ENCODE measurements around the gene HCLS1.
A peak's percentile ranks its signal among the peaks of the same experiment; 100 is the strongest.

HCLS1 gene

DNA sequence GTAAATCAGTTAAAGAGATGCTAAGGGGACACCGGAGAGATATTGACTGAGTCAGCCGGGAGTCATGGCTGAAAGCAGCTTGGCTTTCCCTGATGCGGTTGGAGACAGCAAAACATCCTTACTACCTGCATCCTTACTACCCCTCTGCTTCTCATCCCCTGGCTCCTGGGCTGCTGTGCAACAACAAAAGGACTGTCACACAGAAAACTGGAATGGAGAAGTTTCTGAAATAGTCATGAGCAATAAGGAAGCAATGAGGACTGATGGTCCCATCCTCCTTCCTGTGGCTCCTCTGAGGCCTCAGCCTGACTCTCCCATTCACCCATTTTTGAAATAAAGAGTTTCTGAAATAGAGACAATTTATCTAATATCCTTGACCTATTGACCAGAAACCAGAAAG lies 1.1 kb downstream of the HCLS1 start:
- FAIRE-seq (no peak), DNase-seq (ENCODE audit: insufficient read length, low spot score) (no peak)
- TF ChIP-seq POLR2A (IDR thresholded peaks at IDR 0.05; ENCODE audit: low read depth, low read length) = no peak
- peak; percentile 29; the same call in 1 of the 2 replicates for TF ChIP-seq POLR2AphosphoS5 (IDR thresholded peaks at IDR 0.05; ENCODE audit: low read depth, low read length)

DNA sequence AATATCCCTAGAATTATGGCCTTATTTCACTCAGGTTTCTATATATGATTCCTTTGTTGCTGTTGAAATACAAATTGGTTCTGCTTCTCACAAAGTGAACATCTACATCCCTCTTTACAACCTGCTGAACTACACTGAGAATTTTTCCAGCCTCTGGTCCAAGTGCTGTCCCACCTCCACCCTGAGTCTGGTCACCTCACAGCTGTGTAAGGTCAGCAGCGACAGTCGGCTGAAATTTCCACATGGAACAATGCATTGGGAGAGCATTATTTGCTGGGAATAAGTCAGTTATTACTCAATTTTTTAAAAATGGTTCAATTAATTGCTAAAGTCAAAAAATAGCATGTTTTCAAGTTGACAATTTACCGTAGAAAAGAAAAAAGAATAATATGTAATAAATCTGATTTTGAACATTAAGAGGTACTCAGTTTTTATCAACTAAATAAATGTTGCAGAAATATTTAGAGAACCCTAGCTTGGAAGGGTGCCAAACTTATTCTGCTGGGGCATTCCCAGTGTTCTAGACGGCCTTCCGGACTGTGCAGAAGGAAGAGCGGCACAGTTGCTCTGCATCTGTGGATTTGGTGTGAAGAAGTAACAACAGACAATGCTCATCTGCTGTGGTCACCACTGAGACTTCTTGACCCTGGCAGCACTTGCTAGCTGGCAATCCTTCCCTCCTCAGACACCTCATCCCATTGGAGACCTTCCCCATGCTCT lies 1.8 kb downstream of the HCLS1 start:
- TF ChIP-seq PAX5 (IDR thresholded peaks at IDR 0.05; ENCODE audit: insufficient read depth, low read length, severe bottlenecking) = no peak
- no peak for TF ChIP-seq POLR2AphosphoS5 (IDR thresholded peaks at IDR 0.05; ENCODE audit: low read depth, low read length)
- no peak for TF ChIP-seq SPI1 (IDR thresholded peaks at IDR 0.05; ENCODE audit: low read depth, low read length)
- no peak for TF ChIP-seq TAF1 (IDR thresholded peaks at IDR 0.05; ENCODE audit: low read depth, low read length)
- no peak for TF ChIP-seq POLR2A (IDR thresholded peaks at IDR 0.05; ENCODE audit: low read depth, low read length)
- no peak for TF ChIP-seq POU2F2 (IDR thresholded peaks at IDR 0.05; ENCODE audit: low read depth, low read length)
- FAIRE-seq = no peak

DNA sequence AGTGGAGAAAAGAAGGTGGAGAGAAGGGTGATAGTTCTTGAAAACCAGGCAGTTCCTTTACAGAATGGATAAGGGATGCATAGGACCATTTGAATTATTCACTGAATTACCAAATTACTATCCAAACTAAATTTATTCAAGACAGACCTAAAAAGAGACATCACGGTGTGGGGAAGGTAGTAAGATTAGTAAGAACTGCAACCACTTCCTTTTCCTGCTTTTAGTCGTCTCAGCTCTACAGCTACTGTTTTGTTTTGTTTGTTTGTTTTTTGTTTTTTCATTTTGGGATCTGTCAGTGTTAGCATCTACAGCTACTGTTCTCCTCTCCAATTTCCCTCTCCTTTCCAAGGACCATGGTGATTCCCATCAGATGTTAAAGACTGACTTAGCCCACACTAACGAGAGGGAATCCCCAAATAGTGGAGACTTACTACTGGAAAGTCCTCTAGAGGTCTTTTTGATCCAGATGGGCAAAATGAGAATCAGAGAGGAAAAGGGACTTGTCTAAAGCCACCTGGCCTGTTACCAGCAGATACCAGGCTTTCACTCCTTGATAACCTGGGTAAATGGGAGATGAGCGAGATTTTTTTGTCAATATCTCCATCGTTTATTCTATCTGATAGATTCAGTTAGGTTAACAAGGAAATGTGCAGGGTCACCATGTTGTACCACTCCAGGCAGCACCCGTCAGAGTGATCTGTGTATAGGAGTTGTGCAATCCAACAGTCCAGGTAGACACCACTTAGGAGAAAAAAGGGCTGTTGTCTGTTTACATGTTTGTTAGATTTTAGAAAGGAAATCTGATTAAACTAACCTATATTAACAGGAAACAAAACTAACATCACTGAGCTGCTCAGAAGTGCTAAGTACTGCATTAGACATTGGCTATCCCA lies 6.0 kb downstream of the HCLS1 start:
- FAIRE-seq (peak; percentile 87), DNase-seq (ENCODE audit: insufficient read length, low spot score) (no peak)
- TF ChIP-seq POLR2AphosphoS5 (IDR thresholded peaks at IDR 0.05; ENCODE audit: low read depth, low read length) (no peak), POLR2A (IDR thresholded peaks at IDR 0.05; ENCODE audit: low read depth, low read length) (no peak), SPI1 (IDR thresholded peaks at IDR 0.05; ENCODE audit: low read depth, low read length) (peak; percentile 84)

More for the DNA sequence above, 1.8 kb downstream of the HCLS1 start:
- no peak for DNase-seq (ENCODE audit: insufficient read length, low spot score)

DNA sequence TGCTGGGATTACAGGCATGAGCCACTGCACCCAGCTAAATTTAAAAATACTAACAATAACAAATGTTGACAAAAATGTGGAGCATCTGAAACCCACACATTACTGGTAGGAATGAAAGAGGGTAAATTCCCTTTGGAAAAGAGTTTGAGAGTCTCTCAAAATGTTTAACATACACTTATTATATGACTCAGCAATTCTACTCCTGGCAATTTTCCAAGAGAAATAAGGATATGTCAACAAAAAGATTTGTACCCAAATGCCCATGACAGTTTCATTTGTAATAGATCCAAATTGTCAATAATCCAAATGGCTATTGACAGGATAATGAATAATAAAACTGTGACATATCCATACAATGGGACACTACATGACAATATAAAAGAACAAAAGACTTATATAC lies 9.0 kb downstream of the HCLS1 start:
- DNase-seq (ENCODE audit: insufficient read length, low spot score) (no peak), FAIRE-seq (no peak)
- TF ChIP-seq TAF1 (IDR thresholded peaks at IDR 0.05; ENCODE audit: low read depth, low read length) = no peak
- no peak for TF ChIP-seq POU2F2 (IDR thresholded peaks at IDR 0.05; ENCODE audit: low read depth, low read length)
- no peak for TF ChIP-seq POLR2AphosphoS5 (IDR thresholded peaks at IDR 0.05; ENCODE audit: low read depth, low read length)
- TF ChIP-seq POLR2A (IDR thresholded peaks at IDR 0.05; ENCODE audit: low read depth, low read length) = no peak
- TF ChIP-seq SPI1 (IDR thresholded peaks at IDR 0.05; ENCODE audit: low read depth, low read length) = no peak
- TF ChIP-seq PAX5 (IDR thresholded peaks at IDR 0.05; ENCODE audit: insufficient read depth, low read length, severe bottlenecking) = no peak

DNA sequence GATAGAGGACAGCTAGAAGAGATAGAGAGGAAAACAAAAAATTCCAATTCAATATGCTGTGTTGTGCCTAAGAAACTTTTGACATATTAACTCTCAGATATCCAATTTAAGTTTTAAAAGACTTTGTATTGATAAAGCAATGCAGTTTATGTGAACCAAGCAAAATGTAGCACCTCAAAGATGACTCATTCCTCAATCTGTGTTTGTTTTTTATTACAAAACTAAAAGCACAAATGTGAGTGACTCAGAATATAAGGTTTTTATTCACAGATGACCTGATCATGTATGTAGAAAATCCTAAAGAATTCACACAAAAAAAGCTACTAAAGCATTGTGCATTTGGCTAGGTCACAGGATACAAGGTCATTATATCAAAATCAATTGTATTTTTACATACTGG lies 11.1 kb downstream of the HCLS1 start:
- TF ChIP-seq TAF1 (IDR thresholded peaks at IDR 0.05; ENCODE audit: low read depth, low read length) (no peak), POU2F2 (IDR thresholded peaks at IDR 0.05; ENCODE audit: low read depth, low read length) (no peak), PAX5 (IDR thresholded peaks at IDR 0.05; ENCODE audit: insufficient read depth, low read length, severe bottlenecking) (no peak), POLR2AphosphoS5 (IDR thresholded peaks at IDR 0.05; ENCODE audit: low read depth, low read length) (no peak), SPI1 (IDR thresholded peaks at IDR 0.05; ENCODE audit: low read depth, low read length) (no peak), POLR2A (IDR thresholded peaks at IDR 0.05; ENCODE audit: low read depth, low read length) (no peak)
- FAIRE-seq = no peak

DNA sequence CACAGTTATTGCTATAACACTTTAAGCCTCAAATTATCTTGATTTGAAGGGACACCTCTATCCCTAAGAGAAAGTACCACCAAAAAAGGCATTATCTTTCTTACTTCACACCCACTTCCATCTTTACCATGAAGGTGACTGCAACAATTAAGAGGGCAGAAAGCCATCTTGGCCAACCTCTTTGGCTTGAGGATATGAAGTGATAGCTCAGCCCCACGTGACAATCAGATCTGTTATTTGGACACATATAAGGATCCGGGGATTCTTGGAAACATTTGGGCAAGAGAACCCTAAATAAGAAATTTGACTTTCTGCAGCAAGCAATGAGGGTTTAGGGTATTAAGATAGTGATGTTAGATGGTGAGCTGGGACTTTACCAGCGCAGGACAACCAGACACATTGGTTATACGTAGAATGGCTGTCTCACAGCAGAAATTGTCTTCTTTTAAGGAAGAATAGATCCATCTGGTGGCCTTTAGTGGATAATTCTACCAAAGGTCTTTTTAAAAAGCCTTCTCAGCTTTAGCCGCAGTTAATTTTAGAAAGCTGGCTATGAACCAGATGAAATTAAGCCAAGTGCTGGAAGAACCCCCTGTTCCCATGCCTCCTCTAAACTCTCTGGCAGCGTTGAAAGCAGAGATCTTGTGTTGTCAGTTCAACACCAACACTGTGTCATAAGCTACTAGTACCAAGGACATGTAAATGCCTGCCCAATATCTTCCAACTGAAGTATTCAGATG lies 12.3 kb downstream of the HCLS1 start:
- TF ChIP-seq POLR2AphosphoS5 (IDR thresholded peaks at IDR 0.05; ENCODE audit: low read depth, low read length) (no peak), POLR2A (IDR thresholded peaks at IDR 0.05; ENCODE audit: low read depth, low read length) (no peak), POU2F2 (IDR thresholded peaks at IDR 0.05; ENCODE audit: low read depth, low read length) (no peak), TAF1 (IDR thresholded peaks at IDR 0.05; ENCODE audit: low read depth, low read length) (no peak)
- DNase-seq (ENCODE audit: insufficient read length, low spot score) = no peak
- no peak for FAIRE-seq

More for the DNA sequence above, 11.1 kb downstream of the HCLS1 start:
- DNase-seq (ENCODE audit: insufficient read length, low spot score) = no peak

DNA sequence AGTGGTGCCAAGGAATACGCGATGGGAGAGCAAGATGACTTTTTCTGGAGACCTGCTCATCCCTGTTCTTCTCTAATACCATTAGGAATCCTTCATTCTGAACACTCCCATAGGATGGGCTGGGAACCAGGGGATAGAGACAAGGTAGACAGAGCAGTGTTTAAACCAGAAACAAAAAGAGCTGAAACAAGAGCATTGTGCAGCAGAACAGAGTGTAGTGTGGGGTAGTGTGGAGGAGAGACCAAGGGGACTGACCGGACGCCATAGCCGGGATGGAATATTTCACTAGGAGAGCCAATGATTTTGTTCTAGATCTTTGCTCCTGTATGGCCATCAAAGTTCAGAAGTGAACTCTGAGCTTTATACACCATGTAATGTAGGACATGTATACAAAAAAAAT lies 15.6 kb downstream of the HCLS1 start:
- no peak for DNase-seq (ENCODE audit: insufficient read length, low spot score)
- FAIRE-seq = peak; percentile 59
- no peak for TF ChIP-seq SPI1 (IDR thresholded peaks at IDR 0.05; ENCODE audit: low read depth, low read length)
- TF ChIP-seq POU2F2 (IDR thresholded peaks at IDR 0.05; ENCODE audit: low read depth, low read length) = no peak
- TF ChIP-seq POLR2AphosphoS5 (IDR thresholded peaks at IDR 0.05; ENCODE audit: low read depth, low read length) = no peak
- no peak for TF ChIP-seq POLR2A (IDR thresholded peaks at IDR 0.05; ENCODE audit: low read depth, low read length)
- TF ChIP-seq TAF1 (IDR thresholded peaks at IDR 0.05; ENCODE audit: low read depth, low read length) = no peak
- TF ChIP-seq PAX5 (IDR thresholded peaks at IDR 0.05; ENCODE audit: insufficient read depth, low read length, severe bottlenecking) = no peak

DNA sequence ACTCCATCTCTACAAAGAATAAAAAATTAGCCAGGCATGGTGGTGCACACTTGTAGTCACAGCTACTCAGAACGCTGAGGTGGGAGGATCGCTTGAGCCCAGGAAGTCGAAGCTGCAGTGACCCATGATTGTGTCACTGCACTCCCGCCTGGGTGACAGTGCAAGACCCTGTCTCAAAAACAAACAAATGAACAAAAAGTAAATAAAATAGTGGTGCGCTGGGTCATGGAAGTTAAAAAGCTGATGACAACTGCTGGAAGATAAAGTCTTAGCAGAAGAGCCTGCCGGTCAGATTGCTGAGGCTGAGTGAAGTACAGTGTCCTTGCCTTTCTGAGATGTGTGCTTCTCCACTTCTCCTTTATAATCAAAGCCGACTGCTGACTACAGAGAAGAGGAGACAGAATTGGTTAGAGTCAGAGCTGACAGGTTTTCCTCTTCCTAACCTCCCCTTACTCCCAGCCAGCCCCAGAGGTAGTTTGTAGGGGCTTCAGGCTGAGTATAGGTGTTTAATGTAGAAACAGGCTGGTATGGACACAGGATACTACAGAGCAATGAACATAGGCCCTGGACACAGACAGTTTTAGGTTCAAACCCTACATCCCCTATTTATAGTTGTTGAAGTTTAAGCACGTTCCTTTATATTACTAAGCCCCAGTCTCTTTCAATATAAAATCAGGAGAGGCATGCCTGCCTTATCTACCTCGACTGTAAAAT lies 17.9 kb downstream of the HCLS1 start:
- no peak for DNase-seq (ENCODE audit: insufficient read length, low spot score)
- TF ChIP-seq SPI1 (IDR thresholded peaks at IDR 0.05; ENCODE audit: low read depth, low read length) (no peak), TAF1 (IDR thresholded peaks at IDR 0.05; ENCODE audit: low read depth, low read length) (no peak), POU2F2 (IDR thresholded peaks at IDR 0.05; ENCODE audit: low read depth, low read length) (no peak), POLR2AphosphoS5 (IDR thresholded peaks at IDR 0.05; ENCODE audit: low read depth, low read length) (no peak), PAX5 (IDR thresholded peaks at IDR 0.05; ENCODE audit: insufficient read depth, low read length, severe bottlenecking) (no peak), POLR2A (IDR thresholded peaks at IDR 0.05; ENCODE audit: low read depth, low read length) (no peak)
- no peak for FAIRE-seq

DNA sequence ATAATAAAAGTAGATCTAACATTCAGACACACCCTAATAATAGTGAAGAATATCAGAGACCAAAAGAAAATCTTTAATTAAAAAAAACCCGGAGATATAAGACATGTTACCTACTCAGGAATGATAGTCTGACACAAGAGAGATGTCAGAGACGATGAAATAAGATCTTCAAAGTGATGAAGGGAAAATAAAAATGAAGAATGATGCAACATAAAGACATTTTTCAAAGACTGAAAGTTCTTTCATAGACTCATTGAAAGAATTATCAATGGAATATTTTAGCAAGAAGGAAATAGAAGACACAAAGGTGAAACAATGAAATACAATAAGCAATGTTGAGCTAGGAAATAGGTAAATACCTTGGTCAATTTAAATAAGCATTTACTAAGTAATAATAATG lies 19.6 kb downstream of the HCLS1 start:
- DNase-seq (ENCODE audit: insufficient read length, low spot score) (no peak), FAIRE-seq (no peak)
- no peak for TF ChIP-seq POU2F2 (IDR thresholded peaks at IDR 0.05; ENCODE audit: low read depth, low read length)
- no peak for TF ChIP-seq POLR2AphosphoS5 (IDR thresholded peaks at IDR 0.05; ENCODE audit: low read depth, low read length)
- no peak for TF ChIP-seq TAF1 (IDR thresholded peaks at IDR 0.05; ENCODE audit: low read depth, low read length)

Data from GM12891 (cell line).